Endometrium (tissue), 2 donors: ENCODE measurements around the gene SLC8A3.

Experiments used
- FAIRE-seq: peaks from 2 replicates; lab custom pipeline; 2012; peaks lifted over from hg19 to GRCh38; lab: Jason Lieb, UNC
- donor health status: control.
- donor health status: control.

The SLC8A3 gene

GRCh38 chr14:70022771-70023445 lies 165.8 kb downstream of the SLC8A3 start:
- FAIRE-seq: no peak

GRCh38 chr14:70021548-70022220 lies 167.1 kb downstream of the SLC8A3 start:
- no peak for FAIRE-seq

GRCh38 chr14:70020352-70021170 lies 168.2 kb downstream of the SLC8A3 start:
- FAIRE-seq: no peak

GRCh38 chr14:70019695-70020094 lies 169.1 kb downstream of the SLC8A3 start:
- FAIRE-seq: no peak

- no peak for FAIRE-seq
Measured at GRCh38 chr14:70018713-70019211, 170.0 kb downstream of the SLC8A3 start.

GRCh38 chr14:70018230-70018629 lies 170.5 kb downstream of the SLC8A3 start:
- no peak for FAIRE-seq

- no peak for FAIRE-seq
Measured at GRCh38 chr14:70014406-70015095, 174.2 kb downstream of the SLC8A3 start.

- no peak for FAIRE-seq
Measured at GRCh38 chr14:70013271-70013873, 175.4 kb downstream of the SLC8A3 start.

- FAIRE-seq: no peak
Measured at GRCh38 chr14:70011708-70012107, 177.0 kb downstream of the SLC8A3 start.

GRCh38 chr14:70011098-70011497 lies 177.7 kb downstream of the SLC8A3 start:
- FAIRE-seq: no peak

- no peak for FAIRE-seq
Measured at GRCh38 chr14:70009961-70010360, 178.8 kb downstream of the SLC8A3 start.

GRCh38 chr14:70008284-70009262 lies 180.2 kb downstream of the SLC8A3 start:
- no peak for FAIRE-seq

- no peak for FAIRE-seq
Measured at GRCh38 chr14:70006699-70007098, 182.1 kb downstream of the SLC8A3 start.

GRCh38 chr14:70005281-70005805 lies 183.4 kb downstream of the SLC8A3 start:
- FAIRE-seq: no peak

GRCh38 chr14:70004791-70005190 lies 184.0 kb downstream of the SLC8A3 start:
- FAIRE-seq: no peak

- FAIRE-seq: no peak
Measured at GRCh38 chr14:70002589-70003346, 186.0 kb downstream of the SLC8A3 start.

- FAIRE-seq: no peak
Measured at GRCh38 chr14:70000601-70001000, 188.2 kb downstream of the SLC8A3 start.

GRCh38 chr14:69999261-69999674 lies 189.5 kb downstream of the SLC8A3 start:
- FAIRE-seq: no peak

- FAIRE-seq: no peak
Measured at GRCh38 chr14:69997849-69998248, 190.9 kb downstream of the SLC8A3 start.
